NCI-H2171 treated with DMSO at 0.1 percent for 48 hours (cell line): Measurements from ENCODE around the gene FOXI1.

Experiments
- DNase-seq: peaks from one replicate; lab custom pipeline; 2025; lab: John Stamatoyannopoulos, UW

Gene FOXI1

DNA sequence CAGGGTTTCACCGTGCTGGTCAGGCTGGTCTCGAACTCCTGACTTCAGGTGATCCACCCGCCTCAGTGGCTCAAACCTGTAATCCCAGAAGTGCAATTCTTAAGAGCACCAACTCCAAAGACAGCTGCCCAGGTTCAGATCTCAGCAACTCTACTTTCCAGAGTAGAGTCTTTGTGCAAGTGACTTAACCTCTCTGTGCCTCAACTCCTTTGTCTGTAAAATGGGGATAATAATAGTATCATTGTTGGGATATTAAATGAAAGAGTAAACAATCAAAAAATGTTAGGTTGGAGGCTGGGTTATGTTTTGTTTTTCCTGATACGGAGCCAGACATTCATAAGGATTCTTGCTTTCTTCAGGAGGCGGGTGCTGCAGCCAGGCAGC is 45.0 kb downstream of the FOXI1 start:
- no peak for DNase-seq

DNA sequence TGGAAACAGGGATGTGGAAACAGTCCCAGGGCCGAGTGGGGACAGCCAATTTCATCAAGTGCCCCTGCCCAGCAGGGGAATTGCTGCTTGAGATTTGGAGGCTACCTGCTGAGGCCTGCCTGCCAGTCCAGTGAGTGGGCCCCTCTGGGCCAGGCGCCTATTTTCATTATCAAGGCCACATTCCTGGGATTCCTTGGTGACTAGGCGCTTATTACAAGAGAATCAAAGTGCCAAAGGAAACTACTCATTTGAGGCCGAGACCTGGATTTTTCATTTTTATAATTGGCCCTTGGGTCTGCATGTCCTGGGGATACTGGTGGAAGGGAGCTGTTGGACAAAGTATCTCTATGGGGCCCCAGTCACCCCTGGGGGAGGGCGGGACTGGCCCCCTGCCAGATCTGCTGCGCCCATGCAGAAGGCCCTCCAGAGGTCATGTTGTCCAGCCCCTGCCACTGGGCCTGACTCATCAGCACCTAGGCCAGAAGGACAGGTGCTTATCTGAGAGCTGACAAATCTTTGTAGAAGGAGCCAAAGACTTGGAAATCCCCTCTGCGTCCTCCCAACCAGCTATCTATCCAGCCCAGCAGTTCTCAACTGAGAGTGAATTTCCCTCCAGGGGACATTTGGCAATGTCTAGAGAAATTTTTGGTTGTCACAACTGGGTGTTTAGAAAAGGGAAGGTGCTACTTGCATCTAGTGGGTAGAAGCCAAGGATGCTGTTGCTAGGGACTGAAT is 45.6 kb downstream of the FOXI1 start:
- DNase-seq, result no peak

DNA sequence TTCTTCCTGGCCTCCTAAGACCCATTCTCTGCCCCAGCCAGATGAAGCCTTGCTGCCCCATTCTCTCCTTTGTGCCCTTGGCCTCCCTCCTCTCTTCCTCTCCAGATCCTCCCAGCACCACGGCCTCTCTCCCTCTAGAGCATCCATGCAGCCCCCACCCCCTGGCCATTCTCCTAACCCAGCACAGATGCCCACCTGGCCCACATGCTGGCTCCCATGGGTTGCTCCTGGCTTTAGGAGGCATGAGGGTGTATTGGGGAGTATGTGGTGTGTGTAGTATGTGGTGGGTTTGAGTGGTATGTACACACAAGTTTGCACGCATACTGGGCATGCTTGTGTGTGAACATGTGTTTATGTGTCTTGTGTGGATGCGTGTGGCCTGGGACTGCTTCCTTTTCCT is 47.1 kb downstream of the FOXI1 start:
- no peak for DNase-seq

DNA sequence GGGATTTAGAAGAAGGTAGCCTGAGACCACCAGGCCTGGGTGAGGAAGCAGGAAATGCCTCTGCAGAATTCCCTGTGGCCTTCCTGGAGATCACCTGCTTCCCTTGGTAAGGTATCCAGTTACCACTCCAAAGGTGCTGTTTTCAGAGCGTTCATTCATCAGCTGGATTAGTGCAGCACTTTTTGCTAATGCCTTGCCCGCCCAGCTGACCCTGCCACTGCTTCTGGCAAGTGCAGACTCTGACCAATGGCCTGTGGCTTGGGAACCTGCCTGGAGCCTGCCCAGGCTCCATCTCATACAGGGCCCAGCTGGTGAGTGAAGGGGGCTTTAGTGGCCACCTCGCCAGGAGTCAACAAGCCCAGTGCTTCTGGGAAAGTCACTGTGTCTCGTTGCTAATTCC is 48.6 kb downstream of the FOXI1 start:
- no peak for DNase-seq

DNA sequence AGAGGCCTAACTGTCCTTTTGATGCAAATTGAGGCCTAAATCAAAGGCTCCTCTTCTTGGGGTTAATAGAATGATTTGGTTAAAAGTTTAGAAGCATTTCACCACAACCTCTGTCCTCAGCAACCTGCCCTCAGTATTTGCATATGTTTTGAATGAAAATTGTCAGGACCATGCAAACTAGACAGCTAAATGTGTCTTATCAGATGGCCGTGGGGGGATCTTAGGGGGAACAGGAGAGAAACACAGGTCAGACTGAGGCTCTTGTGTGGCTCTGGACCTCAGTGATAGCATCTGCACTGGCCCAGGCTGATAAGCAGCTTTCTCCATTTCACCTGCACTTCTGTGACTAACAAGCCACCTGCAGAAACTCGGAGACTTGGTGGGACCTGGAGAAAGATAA is 49.0 kb downstream of the FOXI1 start:
- DNase-seq, result no peak

DNA sequence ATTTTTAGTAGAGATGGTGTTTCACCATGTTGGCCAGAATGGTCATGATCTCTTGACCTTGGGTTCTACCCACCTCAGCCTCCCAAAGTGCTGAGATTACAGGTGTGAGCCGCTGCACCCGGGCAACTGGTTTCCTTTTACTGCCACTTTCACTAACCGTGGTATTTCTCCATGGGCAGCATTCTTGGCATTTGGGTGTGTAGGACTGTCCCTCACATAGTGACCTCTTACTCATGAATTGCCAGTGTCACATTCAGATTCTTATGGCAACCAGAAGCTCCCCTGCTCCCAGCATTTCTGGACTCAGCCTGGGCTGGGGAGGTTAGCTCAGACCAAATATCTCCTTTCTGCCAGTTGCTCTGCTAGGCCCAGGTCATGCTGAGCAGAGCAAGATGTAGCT is 50.1 kb downstream of the FOXI1 start:
- DNase-seq, result no peak

DNA sequence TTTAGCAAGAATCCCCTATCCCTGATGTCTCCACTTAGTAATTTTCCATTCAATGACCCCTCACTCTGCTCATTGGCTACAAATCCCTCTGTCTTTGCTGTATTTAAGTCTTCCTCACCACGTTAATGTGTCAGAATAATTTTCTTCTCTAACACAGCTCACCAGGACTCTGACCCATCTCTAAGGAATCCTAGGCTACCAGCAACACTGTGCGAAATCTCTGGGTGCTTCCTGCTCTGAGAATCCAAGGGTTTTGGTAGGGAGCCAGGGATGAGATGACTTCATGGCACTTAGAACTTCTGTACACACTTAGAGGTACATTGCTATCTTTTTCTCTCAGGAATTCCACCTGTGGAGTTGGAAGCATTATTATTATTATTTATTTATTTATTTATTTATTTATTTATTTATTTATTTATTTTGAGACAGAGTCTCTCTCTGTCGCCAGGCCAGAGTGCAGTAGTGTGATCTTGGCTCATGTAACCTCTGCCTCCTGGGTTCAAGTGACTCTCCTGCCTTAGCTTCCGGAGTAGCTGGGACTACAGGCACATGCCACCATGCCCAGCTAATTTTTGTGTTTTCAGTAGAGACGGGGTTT is 53.5 kb downstream of the FOXI1 start:
- DNase-seq, result no peak
